HUES48 (cell line): ENCODE data around the gene TIAM1.

Experiments used
- H3K27ac ChIP-seq: one replicate; pipeline ENCODE4 v1.7.0; 2013; ENCODE audit warnings: low read depth, low read length, inconsistent platforms
- H3K27me3 ChIP-seq: 2 replicates; pipeline ENCODE4 v1.6.1; 2013; ENCODE audit warnings: mild to moderate bottlenecking, low read length; ENCODE audit not compliant: control insufficient read depth, insufficient read depth
- H3K36me3 ChIP-seq: 2 replicates; pipeline ENCODE4 v1.6.1; 2013; ENCODE audit warnings: low read length; ENCODE audit not compliant: control insufficient read depth, insufficient read depth
- H3K4me1 ChIP-seq: 2 replicates; pipeline ENCODE4 v1.6.1; 2013; ENCODE audit warnings: mild to moderate bottlenecking, low read length; ENCODE audit not compliant: control insufficient read depth, insufficient read depth
- H3K4me3 ChIP-seq: 2 replicates; pipeline ENCODE4 v1.5.1; 2013; ENCODE audit warnings: mild to moderate bottlenecking, low read depth, low read length
- H3K9ac ChIP-seq: 2 replicates; pipeline ENCODE4 v1.6.1; 2013; ENCODE audit warnings: mild to moderate bottlenecking, low read depth, low read length, moderate library complexity
- H3K9me3 ChIP-seq: 2 replicates; pipeline ENCODE4 v1.6.1; 2013; ENCODE audit warnings: low read length; ENCODE audit not compliant: control insufficient read depth, insufficient read depth

Gene TIAM1

GRCh38 chr21:31087639-31088473, 256.2 kb downstream of the TIAM1 start:
- no peaks in the 10 kb centered on the region for H3K4me1 ChIP-seq
- no peak overlapping the region for H3K4me3 ChIP-seq
- 0 out of 2 replicates have a peak, but pooled peaks cover 3% of the 10 kb centered on the region for H3K9me3 ChIP-seq
- H3K27me3 ChIP-seq = no peaks in the 10 kb centered on the region
- no peaks in the 10 kb centered on the region for H3K36me3 ChIP-seq
- H3K9ac ChIP-seq = no peak overlapping the region
- no peak overlapping the region for H3K27ac ChIP-seq

DNA sequence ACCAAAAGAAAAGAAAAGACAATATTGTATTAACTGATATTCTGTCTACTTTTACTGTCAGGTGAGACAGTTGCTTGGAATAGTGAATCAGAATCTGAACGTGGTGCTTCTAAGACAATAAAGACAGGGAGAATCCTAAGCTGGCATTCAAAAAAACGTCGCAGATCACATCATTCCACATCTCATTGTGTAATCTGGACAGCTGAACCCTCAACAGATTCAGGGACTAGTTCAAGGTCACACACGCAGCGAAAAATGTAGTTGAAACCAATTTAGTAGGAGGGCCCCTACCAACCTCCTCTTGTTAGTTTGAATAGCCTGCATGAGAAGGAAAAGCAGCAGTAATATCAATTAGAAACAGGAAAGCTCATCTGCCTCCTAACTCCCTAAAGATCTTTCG, 259.4 kb downstream of the TIAM1 start:
- H3K4me1 ChIP-seq = no peaks in the 10 kb centered on the region
- 0 out of 2 replicates have a peak, but pooled peaks cover 3% of the 10 kb centered on the region for H3K9me3 ChIP-seq
- no peak overlapping the region for H3K4me3 ChIP-seq
- no peaks in the 10 kb centered on the region for H3K36me3 ChIP-seq
- H3K27ac ChIP-seq = no peak overlapping the region
- H3K9ac ChIP-seq = no peak overlapping the region
- no peaks in the 10 kb centered on the region for H3K27me3 ChIP-seq

- Histone ChIP-seq H3K9ac (no peak overlapping the region), H3K4me1 (no peaks in the 10 kb centered on the region), H3K27me3 (no peaks in the 10 kb centered on the region), H3K27ac (no peak overlapping the region), H3K36me3 (no peaks in the 10 kb centered on the region), H3K9me3 (no peaks in the 10 kb centered on the region), H3K4me3 (no peak overlapping the region)
Measured at GRCh38 chr21:31078796-31079195, 265.3 kb downstream of the TIAM1 start.

DNA sequence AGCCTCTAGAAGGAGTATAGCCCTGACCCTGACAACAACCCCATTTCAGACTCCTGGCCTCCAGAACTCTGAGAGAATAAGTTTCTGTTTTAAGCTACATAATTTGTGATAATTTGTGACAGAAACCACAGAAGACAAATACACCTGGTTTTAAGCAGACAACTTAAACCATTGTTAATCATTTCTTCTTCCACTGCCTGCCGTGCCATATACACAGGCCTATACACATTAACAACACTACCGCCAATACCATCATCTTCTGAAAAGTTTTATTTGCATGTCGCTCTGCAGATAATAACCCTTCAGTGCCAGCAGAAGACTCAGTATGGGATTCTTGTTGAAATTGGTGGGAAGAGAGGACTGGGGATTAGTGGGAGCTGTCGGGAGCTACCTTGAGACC, 265.8 kb downstream of the TIAM1 start:
- no peak overlapping the region for H3K9ac ChIP-seq
- no peaks in the 10 kb centered on the region for H3K36me3 ChIP-seq
- H3K4me3 ChIP-seq = no peak overlapping the region
- H3K9me3 ChIP-seq = no peaks in the 10 kb centered on the region
- H3K27ac ChIP-seq = no peak overlapping the region
- no peaks in the 10 kb centered on the region for H3K4me1 ChIP-seq
- H3K27me3 ChIP-seq = no peaks in the 10 kb centered on the region

DNA sequence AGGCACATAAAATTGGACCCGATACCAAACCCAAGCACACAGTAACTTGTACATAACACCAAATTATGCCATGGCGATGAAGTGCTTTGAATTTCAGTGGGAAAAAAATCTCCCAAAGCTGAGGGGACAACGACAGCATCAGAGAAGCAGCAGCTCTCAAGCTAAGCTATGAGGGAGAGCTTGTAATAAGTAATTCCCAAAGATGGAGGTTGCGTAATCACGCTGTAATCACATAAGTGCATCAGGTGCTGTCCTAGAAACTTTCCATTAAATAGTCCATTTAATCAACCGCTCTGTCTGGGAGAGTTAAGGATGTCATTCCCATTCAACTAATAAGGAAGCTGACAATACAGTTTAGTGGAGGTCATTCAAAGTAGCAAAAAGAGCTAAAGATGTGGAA, 268.2 kb downstream of the TIAM1 start:
- no peaks in the 10 kb centered on the region for H3K9me3 ChIP-seq
- H3K36me3 ChIP-seq = no peaks in the 10 kb centered on the region
- no peaks in the 10 kb centered on the region for H3K27me3 ChIP-seq
- H3K27ac ChIP-seq = no peak overlapping the region
- H3K4me3 ChIP-seq = no peak overlapping the region
- no peak overlapping the region for H3K9ac ChIP-seq
- no peaks in the 10 kb centered on the region for H3K4me1 ChIP-seq

DNA sequence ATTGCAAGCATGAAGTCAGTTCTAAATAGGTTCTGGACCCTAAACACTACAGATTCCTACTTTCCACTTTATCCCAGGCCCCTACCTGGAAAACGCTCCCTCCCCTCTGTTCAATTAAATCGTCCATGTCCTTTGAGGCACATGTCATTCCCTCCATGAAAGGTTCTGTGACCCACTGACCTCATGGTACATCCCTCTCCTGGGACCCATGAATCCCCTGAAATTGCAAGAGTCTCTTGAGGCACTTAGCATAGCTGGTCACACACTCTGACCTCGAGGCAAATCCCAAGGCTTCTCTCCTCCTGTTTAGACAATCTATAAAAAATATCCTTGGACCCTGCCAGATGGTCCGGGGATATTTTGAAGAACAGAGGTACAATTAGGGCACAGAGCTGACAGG, 271.5 kb downstream of the TIAM1 start:
- Histone ChIP-seq H3K27me3 (no peaks in the 10 kb centered on the region), H3K9ac (no peak overlapping the region), H3K9me3 (no peaks in the 10 kb centered on the region), H3K36me3 (no peaks in the 10 kb centered on the region), H3K4me3 (no peak overlapping the region), H3K4me1 (no peaks in the 10 kb centered on the region), H3K27ac (no peak overlapping the region)
